GM18951 (cell line): ENCODE measurements around the gene TPRN.

ENCODE experiments used
- POLR2A ChIP-seq: IDR thresholded peaks from 4 replicates; pipeline ENCODE4 v1.6.1; 2011; ENCODE audit warnings: mild to moderate bottlenecking; ENCODE audit not compliant: insufficient read length, insufficient read depth; ENCODE audit errors: extremely low read depth
- in situ Hi-C: fragments of 300-500 bp; cut with MboI; formaldehyde crosslinking; loops from one replicate; pipeline ENCODE4 v1.12.0; 2022; ENCODE audit warnings: low sequenced_read_pairs, mixed read lengths, inconsistent platforms; ENCODE audit not compliant: unreplicated experiment

The TPRN gene

GRCh38 chr9:137150617-137151457 lies 49.7 kb downstream of the TPRN start:
- no peak for TF ChIP-seq POLR2A
- in situ Hi-C loops = no loop called here

GRCh38 chr9:137149942-137150616 lies 50.5 kb downstream of the TPRN start:
- no peak for TF ChIP-seq POLR2A
- in situ Hi-C loops = no loop called here

- TF ChIP-seq POLR2A = no peak
- in situ Hi-C loops = no loop called here
These were observed 51.2 kb downstream of the TPRN start for GRCh38 chr9:137149363-137149762.

GRCh38 chr9:137148661-137149060 lies 51.9 kb downstream of the TPRN start:
- no peak for TF ChIP-seq POLR2A
- in situ Hi-C loops = no loop called here

- in situ Hi-C loops = no loop called here
- TF ChIP-seq POLR2A = no peak
These were observed 52.3 kb downstream of the TPRN start for GRCh38 chr9:137148242-137148641.

- TF ChIP-seq POLR2A = no peak
These were observed 52.8 kb downstream of the TPRN start for GRCh38 chr9:137147793-137148160.

GRCh38 chr9:137147091-137147792 lies 53.3 kb downstream of the TPRN start:
- TF ChIP-seq POLR2A = no peak
- in situ Hi-C loops = no loop called here

More at GRCh38 chr9:137147793-137148160, 52.8 kb downstream of the TPRN start:
- in situ Hi-C loops = no loop called here

- TF ChIP-seq POLR2A = no peak
- in situ Hi-C loops = no loop called here
These were observed 54.0 kb downstream of the TPRN start for GRCh38 chr9:137146527-137146918.

GRCh38 chr9:137145731-137146526 lies 54.6 kb downstream of the TPRN start:
- TF ChIP-seq POLR2A = no peak
- in situ Hi-C loops = no loop called here

GRCh38 chr9:137143459-137143858 lies 57.1 kb downstream of the TPRN start:
- TF ChIP-seq POLR2A = no peak

GRCh38 chr9:137141976-137142936 lies 58.3 kb downstream of the TPRN start:
- in situ Hi-C loops = no loop called here
- TF ChIP-seq POLR2A = no peak

More at GRCh38 chr9:137143459-137143858, 57.1 kb downstream of the TPRN start:
- in situ Hi-C loops = no loop called here
